ENCODE measurements around the gene SIKE1.
"Not testable (repeated sequence)": the region's sequence is repeated elsewhere in the genome, so short reads cannot be mapped to it uniquely, and the experiment has no call there.

SIKE1 gene

GRCh38 chr1:114755006-114755931 lies 25.2 kb downstream of the SIKE1 start:
- FAIRE-seq, result no peak

- FAIRE-seq, result not testable (repeated sequence)
These were observed 26.8 kb downstream of the SIKE1 start for GRCh38 chr1:114753702-114754101.

GRCh38 chr1:114753143-114753542 lies 27.3 kb downstream of the SIKE1 start:
- FAIRE-seq, result no peak

GRCh38 chr1:114750780-114751179 lies 29.7 kb downstream of the SIKE1 start:
- no peak for FAIRE-seq

- no peak for FAIRE-seq
These were observed 30.6 kb downstream of the SIKE1 start for GRCh38 chr1:114749835-114750234.

GRCh38 chr1:114746450-114747121 lies 33.9 kb downstream of the SIKE1 start:
- FAIRE-seq, result no peak

- FAIRE-seq, result no peak
These were observed 35.2 kb downstream of the SIKE1 start for GRCh38 chr1:114745291-114745690.

- no peak for FAIRE-seq
These were observed 38.3 kb downstream of the SIKE1 start for GRCh38 chr1:114741963-114742746.

GRCh38 chr1:114740331-114740730 lies 40.2 kb downstream of the SIKE1 start:
- no peak for FAIRE-seq

GRCh38 chr1:114737314-114737849 lies 43.1 kb downstream of the SIKE1 start:
- no peak for FAIRE-seq

GRCh38 chr1:114735479-114735878 lies 45.0 kb downstream of the SIKE1 start:
- no peak for FAIRE-seq

GRCh38 chr1:114729782-114730181 lies 50.7 kb downstream of the SIKE1 start:
- FAIRE-seq, result no peak

- no peak for FAIRE-seq
These were observed 51.9 kb downstream of the SIKE1 start for GRCh38 chr1:114728553-114728952.

- no peak for FAIRE-seq
These were observed 55.3 kb downstream of the SIKE1 start for GRCh38 chr1:114725230-114725629.

- no peak for FAIRE-seq
These were observed 56.6 kb downstream of the SIKE1 start for GRCh38 chr1:114723915-114724314.

GRCh38 chr1:114723457-114723856 lies 57.0 kb downstream of the SIKE1 start:
- FAIRE-seq, result no peak

GRCh38 chr1:114720492-114720891 lies 60.0 kb downstream of the SIKE1 start:
- no peak for FAIRE-seq

Measured in A204.1 (cell line).